Vagina (tissue), 2 donors: ENCODE measurements around the gene FCMR. TPM values are rescaled to one million over a fixed set of nuclear protein-coding genes. Genes with fewer than 3 reads are reported as not detected.

Experiments
- DNase-seq, 2 donors: peaks; one replicate each; pipeline ENCODE4 v3.0.0-alpha.2; 2017; ENCODE audit errors: extremely low spot score in 2 of 2
- H3K27ac ChIP-seq: fragments of 200-600 bp; sonication (generic); one replicate; pipeline ENCODE4 v1.5.1; 2019
- H3K27me3 ChIP-seq: fragments of 200-600 bp; sonication (generic); one replicate; pipeline ENCODE4 v1.5.1; 2019
- H3K36me3 ChIP-seq, 2 donors: fragments of 200-600 bp; sonication (generic); one replicate each; pipeline ENCODE4 v1.5.1; 2017 to 2019
- H3K4me1 ChIP-seq: fragments of 200-600 bp; sonication (generic); one replicate; pipeline ENCODE4 v1.5.1; 2019
- H3K4me3 ChIP-seq, 2 donors: fragments of 200-600 bp; sonication (generic); 1 replicate in 1 of 2; 2 replicates in 1 of 2; pipeline ENCODE4 v1.5.1; 2016 to 2019
- H3K9me3 ChIP-seq: fragments of 200-600 bp; sonication (generic); one replicate; pipeline ENCODE4 v1.5.1; 2019
- POLR2A ChIP-seq, 2 donors: fragments of 450-650 bp; IDR thresholded peaks; one replicate each; pipeline ENCODE4 v1.6.1; 2017; ENCODE audit warnings: antibody characterized with exemption in 2 of 2, mild to moderate bottlenecking in 2 of 2, moderate library complexity in 2 of 2
- POLR2AphosphoS5 ChIP-seq, 2 donors: sonication (generic); formaldehyde crosslinking; IDR thresholded peaks; one replicate each; pipeline ENCODE4 v1.9.0; 2017; ENCODE audit warnings: antibody characterized with exemption in 2 of 2, mild to moderate bottlenecking in 2 of 2, low read depth in 1 of 2; ENCODE audit not compliant: insufficient read depth in 1 of 2
- intact Hi-C: fragments of 100-400 bp; cut with DNase I; formaldehyde crosslinking; loops from one replicate; pipeline ENCODE4 v1.15.1; 2023
- total RNA-seq: library from RNA; depleted of rRNA; stranded (reverse); fragments of >200 nt; gene quantifications from one replicate; pipeline ENCODE4 v1.2.3, GENCODE V29; 2016
- TF ChIP-seq, protein P1 (sequence below), 3 experiments: fragments of 450-650 bp in 2 of 3; fragments of 200-600 bp in 1 of 3; sonication (generic) in 1 of 3; IDR thresholded peaks; one replicate each; pipeline ENCODE4 v1.5.1; 2017 to 2019; ENCODE audit warnings: antibody characterized with exemption in 3 of 3, mild to moderate bottlenecking in 2 of 3, moderate library complexity in 2 of 3

FCMR gene
- total RNA-seq, 1 donor from 2014 or later: 12.3 TPM

GRCh38 chr1:206907304-206907991 lies 14.3 kb downstream of the FCMR start:
- Histone ChIP-seq H3K4me3 (no peak overlapping the region), H3K4me1 (peaks cover 16% of the 10 kb centered on the region), H3K27ac (no peak overlapping the region), H3K36me3 (no peaks in the 10 kb centered on the region), H3K9me3 (no peaks in the 10 kb centered on the region), H3K27me3 (no peaks in the 10 kb centered on the region)
- intact Hi-C loops: no loop called here
- TF ChIP-seq, protein P1, sequence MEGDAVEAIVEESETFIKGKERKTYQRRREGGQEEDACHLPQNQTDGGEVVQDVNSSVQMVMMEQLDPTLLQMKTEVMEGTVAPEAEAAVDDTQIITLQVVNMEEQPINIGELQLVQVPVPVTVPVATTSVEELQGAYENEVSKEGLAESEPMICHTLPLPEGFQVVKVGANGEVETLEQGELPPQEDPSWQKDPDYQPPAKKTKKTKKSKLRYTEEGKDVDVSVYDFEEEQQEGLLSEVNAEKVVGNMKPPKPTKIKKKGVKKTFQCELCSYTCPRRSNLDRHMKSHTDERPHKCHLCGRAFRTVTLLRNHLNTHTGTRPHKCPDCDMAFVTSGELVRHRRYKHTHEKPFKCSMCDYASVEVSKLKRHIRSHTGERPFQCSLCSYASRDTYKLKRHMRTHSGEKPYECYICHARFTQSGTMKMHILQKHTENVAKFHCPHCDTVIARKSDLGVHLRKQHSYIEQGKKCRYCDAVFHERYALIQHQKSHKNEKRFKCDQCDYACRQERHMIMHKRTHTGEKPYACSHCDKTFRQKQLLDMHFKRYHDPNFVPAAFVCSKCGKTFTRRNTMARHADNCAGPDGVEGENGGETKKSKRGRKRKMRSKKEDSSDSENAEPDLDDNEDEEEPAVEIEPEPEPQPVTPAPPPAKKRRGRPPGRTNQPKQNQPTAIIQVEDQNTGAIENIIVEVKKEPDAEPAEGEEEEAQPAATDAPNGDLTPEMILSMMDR (IDR thresholded peaks at IDR 0.05): no peak
- TF ChIP-seq POLR2AphosphoS5 (IDR thresholded peaks at IDR 0.05; ENCODE audit: insufficient read depth in 1 of 2, low read depth in 1 of 2) (no peak), POLR2A (IDR thresholded peaks at IDR 0.05) (no peak)
- no peak for DNase-seq

- intact Hi-C loops: no loop called here
- no peak for DNase-seq
- Histone ChIP-seq H3K4me1 (peaks cover 16% of the 10 kb centered on the region), H3K4me3 (no peak overlapping the region), H3K36me3 (no peaks in the 10 kb centered on the region), H3K27ac (no peak overlapping the region), H3K27me3 (no peaks in the 10 kb centered on the region), H3K9me3 (no peaks in the 10 kb centered on the region)
- TF ChIP-seq POLR2A (IDR thresholded peaks at IDR 0.05) (no peak), POLR2AphosphoS5 (IDR thresholded peaks at IDR 0.05; ENCODE audit: insufficient read depth in 1 of 2, low read depth in 1 of 2) (no peak)
- TF ChIP-seq, protein P1 (IDR thresholded peaks at IDR 0.05): no peak
These were observed 16.2 kb downstream of the FCMR start for GRCh38 chr1:206905295-206906164.

DNA sequence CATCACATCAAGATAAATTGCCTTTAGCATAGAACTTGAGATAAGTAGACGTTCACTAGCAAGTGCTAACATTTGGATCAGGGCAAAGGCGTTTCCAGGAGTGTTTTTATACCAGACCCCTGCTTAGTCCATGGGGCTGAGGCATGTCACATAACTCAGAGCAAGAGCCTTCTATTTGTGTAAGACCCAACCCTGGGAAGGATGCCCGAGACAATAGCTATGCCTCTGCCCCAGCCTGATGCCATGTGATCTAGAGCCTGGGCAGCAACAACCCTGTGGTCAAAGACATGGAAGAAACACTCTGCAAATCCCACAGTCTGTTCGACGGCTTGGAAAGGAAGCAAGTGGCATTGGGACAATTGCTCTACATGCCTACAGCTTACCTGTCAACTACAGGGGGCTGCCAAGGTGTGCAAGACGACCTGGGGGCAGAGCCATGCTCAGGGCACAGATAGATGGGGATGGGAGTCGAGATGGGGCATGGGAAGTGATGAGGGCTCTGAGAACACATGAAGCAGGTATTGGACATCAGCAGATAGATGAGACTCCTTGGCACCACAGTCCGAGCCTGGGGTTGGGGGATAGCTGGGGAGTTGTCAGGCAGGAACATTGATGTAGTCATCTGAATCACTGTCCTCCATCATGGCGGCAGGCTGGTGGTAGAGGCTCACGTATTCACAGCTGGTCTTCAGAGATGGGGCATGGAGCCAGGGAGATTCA lies 17.2 kb downstream of the FCMR start:
- intact Hi-C loops: no loop called here
- Histone ChIP-seq H3K4me1 (peaks cover 11% of the 10 kb centered on the region), H3K36me3 (no peaks in the 10 kb centered on the region), H3K9me3 (no peaks in the 10 kb centered on the region), H3K27ac (no peak overlapping the region), H3K4me3 (no peak overlapping the region), H3K27me3 (no peaks in the 10 kb centered on the region)
- DNase-seq: no peak
- no peak for TF ChIP-seq POLR2AphosphoS5 (IDR thresholded peaks at IDR 0.05; ENCODE audit: insufficient read depth in 1 of 2, low read depth in 1 of 2)
- TF ChIP-seq, protein P1 (IDR thresholded peaks at IDR 0.05): no peak
- no peak for TF ChIP-seq POLR2A (IDR thresholded peaks at IDR 0.05)

DNA sequence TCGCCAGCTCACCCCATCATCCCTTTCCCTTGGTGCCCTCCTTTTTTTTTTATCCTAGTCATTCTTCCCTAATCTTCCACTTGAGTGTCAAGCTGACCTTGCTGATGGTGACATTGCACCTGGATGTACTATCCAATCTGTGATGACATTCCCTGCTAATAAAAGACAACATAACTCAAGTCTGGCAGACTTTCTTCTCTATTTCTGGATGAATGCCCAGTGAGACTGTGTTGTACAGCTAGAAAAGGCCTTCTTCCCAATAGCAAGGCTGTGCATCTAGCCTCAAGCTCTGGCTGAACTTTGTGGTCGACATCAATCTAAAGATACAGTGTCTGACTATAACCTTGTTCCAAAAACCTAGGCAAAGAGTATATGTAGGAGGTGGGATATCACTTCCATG lies 18.1 kb downstream of the FCMR start:
- H3K36me3 ChIP-seq: no peaks in the 10 kb centered on the region
- TF ChIP-seq POLR2A (IDR thresholded peaks at IDR 0.05) (no peak), POLR2AphosphoS5 (IDR thresholded peaks at IDR 0.05; ENCODE audit: insufficient read depth in 1 of 2, low read depth in 1 of 2) (no peak)
- TF ChIP-seq, protein P1 (IDR thresholded peaks at IDR 0.05): no peak
- no peak overlapping the region for H3K27ac ChIP-seq
- H3K4me3 ChIP-seq: no peak overlapping the region
- intact Hi-C loops: no loop called here
- DNase-seq: no peak
- no peaks in the 10 kb centered on the region for H3K9me3 ChIP-seq
- H3K4me1 ChIP-seq: peaks cover 2% of the 10 kb centered on the region
- no peaks in the 10 kb centered on the region for H3K27me3 ChIP-seq
